AML-193 (cell line): Measurements from ENCODE around the gene BACH2.
"Not testable (repeated sequence)": the region's sequence is repeated elsewhere in the genome, so short reads cannot be mapped to it uniquely, and the experiment has no call there.

ENCODE experiments used
- DNase-seq, 2 experiments: peaks; one replicate each; lab custom pipeline; 2025; lab: John Stamatoyannopoulos, UW

BACH2 gene

GRCh38 chr6:90296341-90297114 is at the start of gene BACH2:
TSS of gene BACH2 (minus strand) at chr6:90296843. CDS start at chr6:90008844, 287,999 bp downstream.
- DNase-seq: peak; percentile 16 to 17

- DNase-seq: no peak
Measured at GRCh38 chr6:90343576-90343975, 46.9 kb upstream of the BACH2 start.

GRCh38 chr6:90338409-90338808 is 41.8 kb upstream of the BACH2 start:
- DNase-seq: no peak

GRCh38 chr6:90336388-90336947 is 39.8 kb upstream of the BACH2 start:
- no peak for DNase-seq

GRCh38 chr6:90333928-90334327 is 37.3 kb upstream of the BACH2 start:
- DNase-seq: no peak

- DNase-seq: not testable (repeated sequence)
Measured at GRCh38 chr6:90332978-90333543, 36.4 kb upstream of the BACH2 start.

- no peak for DNase-seq
Measured at GRCh38 chr6:90329386-90330077, 32.9 kb upstream of the BACH2 start.

GRCh38 chr6:90328004-90328403 is 31.4 kb upstream of the BACH2 start:
- no peak for DNase-seq

GRCh38 chr6:90326404-90327057 is 29.9 kb upstream of the BACH2 start:
- no peak for DNase-seq

GRCh38 chr6:90323706-90324105 is 27.1 kb upstream of the BACH2 start:
- no peak for DNase-seq

GRCh38 chr6:90322976-90323474 is 26.4 kb upstream of the BACH2 start:
- no peak for DNase-seq

- DNase-seq: no peak
Measured at GRCh38 chr6:90319979-90320685, 23.5 kb upstream of the BACH2 start.

GRCh38 chr6:90319044-90319443 is 22.4 kb upstream of the BACH2 start:
- DNase-seq: no peak

GRCh38 chr6:90315986-90316385 is 19.3 kb upstream of the BACH2 start:
- DNase-seq: no peak

GRCh38 chr6:90315354-90315950 is 18.8 kb upstream of the BACH2 start:
- no peak for DNase-seq

- DNase-seq: no peak
Measured at GRCh38 chr6:90314514-90314913, 17.9 kb upstream of the BACH2 start.

- DNase-seq: no peak
Measured at GRCh38 chr6:90311569-90311968, 14.9 kb upstream of the BACH2 start.

GRCh38 chr6:90305800-90306448 is 9.3 kb upstream of the BACH2 start:
- DNase-seq: no peak

- DNase-seq: no peak
Measured at GRCh38 chr6:90304308-90304707, 7.7 kb upstream of the BACH2 start.

- no peak for DNase-seq
Measured at GRCh38 chr6:90303039-90303438, 6.4 kb upstream of the BACH2 start.

- DNase-seq: no peak
Measured at GRCh38 chr6:90302320-90302719, 5.7 kb upstream of the BACH2 start.
